Heart left ventricle (tissue), 13 donors: ENCODE measurements around the gene NOTCH2.

Experiments used
- POLR2A ChIP-seq, 2 donors: fragments of 450-650 bp; IDR thresholded peaks; one replicate each; pipeline ENCODE4 v1.6.1; 2017; ENCODE audit warnings: antibody characterized with exemption in 2 of 2, mild to moderate bottlenecking in 2 of 2, moderate library complexity in 2 of 2
- TF ChIP-seq, protein P1 (sequence below), 12 donors: fragments of 200-600 bp; sonication (generic) in 4 of 12; IDR thresholded peaks; one replicate each; pipeline versions ENCODE4 v1.5.0 to v1.8.0; 2018 to 2022; ENCODE audit warnings: antibody characterized with exemption in 12 of 12, mild to moderate bottlenecking in 5 of 12
- donor health status: ischemic (EF 13 %, LVEDD 7.1; RV severe dilation, severe dysfunction).
- donor health status: DM: no; HTN: yes; CAD: no.
- donor health status: DM: no; HTN: no; CAD: no.
- donor health status: ischemic (EF 25% LVEDD 6.9; RV normal size, moderate dysfunction).
- donor health status: ischemic (EF 25% LVEDD 5.7; RV mildly dilated, moderate dysfunction).
- donor health status: ischemic (EF 35%, LVEDD 5.7; RV mildly dilated, moderate dysfunction).
- donor health status: nonischemic (EF 11% LVEDD 7.7; RV severe dilation, severe dysfunction).
- donor health status: DM: yes; HTN: yes; CAD: no.
- donor health status: PGD.
- donor health status: ischemic (EF 29% LVEDD 5.4; RV normal size, mild dysfunction).
- donor health status: nonischemic (EF 23%, LVEDD 6.1; RV moderate dilation, normal function).

DNA sequence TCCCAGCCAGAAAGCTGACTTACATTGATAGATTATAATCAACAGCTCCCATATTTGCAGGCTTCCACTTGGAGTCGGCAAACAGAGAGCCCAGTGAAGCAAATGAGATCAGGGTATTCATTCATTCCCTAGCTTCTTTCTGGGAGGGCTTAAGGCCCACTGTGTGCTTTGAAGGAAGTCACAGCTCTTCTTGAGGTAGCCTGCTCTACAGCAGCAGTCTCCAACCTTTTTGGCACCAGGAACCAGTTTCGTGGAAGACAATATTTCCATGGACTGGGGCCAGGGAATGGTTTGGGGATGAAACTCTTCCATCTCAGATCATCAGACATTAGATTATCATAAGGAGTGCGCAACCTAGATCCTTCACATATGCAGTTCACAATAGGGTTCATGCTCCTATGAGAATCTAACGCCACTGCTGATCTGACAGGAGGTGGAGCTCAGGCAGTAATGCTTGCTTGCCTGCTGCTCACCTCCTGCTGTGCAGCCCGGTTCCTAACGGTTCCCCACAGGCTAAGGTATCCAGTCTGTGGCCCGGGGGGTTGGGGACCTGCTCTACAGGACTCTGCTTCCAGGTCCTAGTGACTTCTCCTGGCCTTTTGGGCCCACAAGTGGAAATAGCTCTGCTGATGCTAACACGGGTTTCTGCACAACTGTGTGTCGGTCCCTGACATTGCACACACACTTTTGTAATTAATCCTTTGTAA, 159.4 kb downstream of the NOTCH2 start:
- TF ChIP-seq, protein P1, sequence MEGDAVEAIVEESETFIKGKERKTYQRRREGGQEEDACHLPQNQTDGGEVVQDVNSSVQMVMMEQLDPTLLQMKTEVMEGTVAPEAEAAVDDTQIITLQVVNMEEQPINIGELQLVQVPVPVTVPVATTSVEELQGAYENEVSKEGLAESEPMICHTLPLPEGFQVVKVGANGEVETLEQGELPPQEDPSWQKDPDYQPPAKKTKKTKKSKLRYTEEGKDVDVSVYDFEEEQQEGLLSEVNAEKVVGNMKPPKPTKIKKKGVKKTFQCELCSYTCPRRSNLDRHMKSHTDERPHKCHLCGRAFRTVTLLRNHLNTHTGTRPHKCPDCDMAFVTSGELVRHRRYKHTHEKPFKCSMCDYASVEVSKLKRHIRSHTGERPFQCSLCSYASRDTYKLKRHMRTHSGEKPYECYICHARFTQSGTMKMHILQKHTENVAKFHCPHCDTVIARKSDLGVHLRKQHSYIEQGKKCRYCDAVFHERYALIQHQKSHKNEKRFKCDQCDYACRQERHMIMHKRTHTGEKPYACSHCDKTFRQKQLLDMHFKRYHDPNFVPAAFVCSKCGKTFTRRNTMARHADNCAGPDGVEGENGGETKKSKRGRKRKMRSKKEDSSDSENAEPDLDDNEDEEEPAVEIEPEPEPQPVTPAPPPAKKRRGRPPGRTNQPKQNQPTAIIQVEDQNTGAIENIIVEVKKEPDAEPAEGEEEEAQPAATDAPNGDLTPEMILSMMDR (IDR thresholded peaks at IDR 0.05), result no peak
- no peak for TF ChIP-seq POLR2A (IDR thresholded peaks at IDR 0.05)
